ENCODE data around the gene PPARD. TPM values are rescaled to one million over a fixed set of nuclear protein-coding genes. Genes with fewer than 3 reads are reported as not detected.

PPARD gene
- polyA plus RNA-seq, 1 experiment = 40.9 TPM

- POLR2A ChIA-PET = no interaction called here
- no peak overlapping the region for H3K4me3 ChIP-seq (ENCODE audit: low read depth, low read length)
- CTCF ChIA-PET = interaction anchor here (0.8 to 2.7 kb wide), 4 partner anchors 9 to 58 kb away, joined by 3 to 6 read pairs (median 4); no protein-coding TSS in a partner anchor
- no peak for TF ChIP-seq CTCF (IDR thresholded peaks at IDR 0.05; ENCODE audit: insufficient read depth, low read depth, low read length)
- H3K27me3 ChIP-seq (ENCODE audit: control insufficient read depth, insufficient read depth, low read length) = no peaks in the 10 kb centered on the region
- no peak for DNase-seq (ENCODE audit: low read depth)
- H3K36me3 ChIP-seq (ENCODE audit: control insufficient read depth, insufficient read depth, low read length) = no peaks in the 10 kb centered on the region; the same call in 1 of the 2 replicates
Observed at GRCh38 chr6:35392111-35392702, 49.8 kb downstream of the PPARD start.

- no peak for DNase-seq (ENCODE audit: low read depth)
- H3K27me3 ChIP-seq (ENCODE audit: control insufficient read depth, insufficient read depth, low read length) = no peaks in the 10 kb centered on the region
- no peak for TF ChIP-seq CTCF (IDR thresholded peaks at IDR 0.05; ENCODE audit: insufficient read depth, low read depth, low read length)
- H3K36me3 ChIP-seq (ENCODE audit: control insufficient read depth, insufficient read depth, low read length) = no peaks in the 10 kb centered on the region; the same call in 1 of the 2 replicates
- CTCF ChIA-PET = interaction anchor here (0.9 to 2.7 kb wide), 2 partner anchors 51 to 57 kb away, joined by 3 to 6 read pairs; partner anchors contain the start of gene PPARD
- POLR2A ChIA-PET = no interaction called here
- no peak overlapping the region for H3K4me3 ChIP-seq (ENCODE audit: low read depth, low read length)
Observed at GRCh38 chr6:35392773-35393672, 50.7 kb downstream of the PPARD start.

- ChIA-PET CTCF (interaction anchor here (1.5 kb wide), 1 partner anchor 18 kb away, joined by 5 read pairs; no protein-coding TSS in a partner anchor), POLR2A (no interaction called here)
- no peak for DNase-seq (ENCODE audit: low read depth)
- no peak for TF ChIP-seq CTCF (IDR thresholded peaks at IDR 0.05; ENCODE audit: insufficient read depth, low read depth, low read length)
- Histone ChIP-seq H3K36me3 (ENCODE audit: control insufficient read depth, insufficient read depth, low read length) (no peaks in the 10 kb centered on the region; the same call in 1 of the 2 replicates), H3K4me3 (ENCODE audit: low read depth, low read length) (no peak overlapping the region), H3K27me3 (ENCODE audit: control insufficient read depth, insufficient read depth, low read length) (no peaks in the 10 kb centered on the region)
Observed at GRCh38 chr6:35396991-35397390, 54.6 kb downstream of the PPARD start.

- Histone ChIP-seq H3K4me3 (ENCODE audit: low read depth, low read length) (no peak overlapping the region), H3K36me3 (ENCODE audit: control insufficient read depth, insufficient read depth, low read length) (no peaks in the 10 kb centered on the region; the same call in 1 of the 2 replicates), H3K27me3 (ENCODE audit: control insufficient read depth, insufficient read depth, low read length) (no peaks in the 10 kb centered on the region)
- TF ChIP-seq CTCF (IDR thresholded peaks at IDR 0.05; ENCODE audit: insufficient read depth, low read depth, low read length) = no peak
- CTCF ChIA-PET = interaction anchor here (1.5 kb wide), 1 partner anchor 17 kb away, joined by 5 read pairs; no protein-coding TSS in a partner anchor
- POLR2A ChIA-PET = no interaction called here
- DNase-seq (ENCODE audit: low read depth) = no peak
Observed at GRCh38 chr6:35397806-35398418, 55.6 kb downstream of the PPARD start.

GRCh38 chr6:35398526-35398925 is 56.2 kb downstream of the PPARD start:
- no peak overlapping the region for H3K4me3 ChIP-seq (ENCODE audit: low read depth, low read length)
- CTCF ChIA-PET = no interaction called here

More at GRCh38 chr6:35398526-35398925, 56.2 kb downstream of the PPARD start:
- no peaks in the 10 kb centered on the region; the same call in 1 of the 2 replicates for H3K36me3 ChIP-seq (ENCODE audit: control insufficient read depth, insufficient read depth, low read length)
- POLR2A ChIA-PET = no interaction called here
- DNase-seq (ENCODE audit: low read depth) = no peak
- H3K27me3 ChIP-seq (ENCODE audit: control insufficient read depth, insufficient read depth, low read length) = no peaks in the 10 kb centered on the region
- no peak for TF ChIP-seq CTCF (IDR thresholded peaks at IDR 0.05; ENCODE audit: insufficient read depth, low read depth, low read length)

All from BJ (cell line).